ENCODE results near the gene RHOBTB1.

DNA sequence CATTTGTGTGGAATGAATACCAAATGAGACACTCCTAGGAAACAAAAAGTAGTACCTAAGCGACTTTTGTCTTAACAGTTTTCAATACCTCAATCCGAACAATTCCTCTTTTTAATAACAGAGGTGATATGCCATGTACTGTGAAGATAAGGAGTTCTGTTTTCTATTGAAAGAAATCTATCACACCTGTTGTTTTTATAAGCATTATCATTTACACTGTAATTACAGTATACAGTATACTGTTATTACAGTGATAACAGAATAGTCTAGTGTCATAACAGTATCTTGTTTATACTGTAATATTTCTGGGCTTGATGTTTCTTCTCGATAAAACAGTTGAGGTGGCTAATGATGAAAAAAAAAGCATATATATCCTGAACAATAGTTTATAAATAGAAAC is 9.4 kb upstream of the RHOBTB1 start:
- no peak for TF ChIP-seq EZH2phosphoT487 (conservative IDR thresholded peaks at IDR 0.05; ENCODE audit: low read length)
- TF ChIP-seq, protein P1, sequence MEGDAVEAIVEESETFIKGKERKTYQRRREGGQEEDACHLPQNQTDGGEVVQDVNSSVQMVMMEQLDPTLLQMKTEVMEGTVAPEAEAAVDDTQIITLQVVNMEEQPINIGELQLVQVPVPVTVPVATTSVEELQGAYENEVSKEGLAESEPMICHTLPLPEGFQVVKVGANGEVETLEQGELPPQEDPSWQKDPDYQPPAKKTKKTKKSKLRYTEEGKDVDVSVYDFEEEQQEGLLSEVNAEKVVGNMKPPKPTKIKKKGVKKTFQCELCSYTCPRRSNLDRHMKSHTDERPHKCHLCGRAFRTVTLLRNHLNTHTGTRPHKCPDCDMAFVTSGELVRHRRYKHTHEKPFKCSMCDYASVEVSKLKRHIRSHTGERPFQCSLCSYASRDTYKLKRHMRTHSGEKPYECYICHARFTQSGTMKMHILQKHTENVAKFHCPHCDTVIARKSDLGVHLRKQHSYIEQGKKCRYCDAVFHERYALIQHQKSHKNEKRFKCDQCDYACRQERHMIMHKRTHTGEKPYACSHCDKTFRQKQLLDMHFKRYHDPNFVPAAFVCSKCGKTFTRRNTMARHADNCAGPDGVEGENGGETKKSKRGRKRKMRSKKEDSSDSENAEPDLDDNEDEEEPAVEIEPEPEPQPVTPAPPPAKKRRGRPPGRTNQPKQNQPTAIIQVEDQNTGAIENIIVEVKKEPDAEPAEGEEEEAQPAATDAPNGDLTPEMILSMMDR (IDR thresholded peaks at IDR 0.05; ENCODE audit: insufficient read depth, low read length, poor library complexity, severe bottlenecking), result no peak

Data from SU-DHL-6 (cell line).